Fibroblast of lung (primary cell): Measurements from ENCODE around the gene TCP11. TPM values are rescaled to one million over a fixed set of nuclear protein-coding genes. Genes with fewer than 3 reads are reported as not detected.

Experiments
- DNase-seq, 2 donors: peaks; one replicate each; pipeline versions ENCODE4 v3.0.0 to v3.0.0-alpha.2; 2010; ENCODE audit warnings: low read depth in 2 of 2
- H2AFZ ChIP-seq: 2 replicates; pipeline ENCODE4 v1.5.1; 2012; ENCODE audit warnings: low read length, control low read depth, inconsistent platforms
- H3K27ac ChIP-seq: 2 replicates; pipeline ENCODE4 v1.5.1; 2011; ENCODE audit warnings: low read length, control low read depth; ENCODE audit not compliant: insufficient read depth
- H3K27me3 ChIP-seq: 2 replicates; pipeline ENCODE4 v1.5.1; 2011; ENCODE audit warnings: mild to moderate bottlenecking, low read length; ENCODE audit not compliant: control insufficient read depth, insufficient read depth
- H3K36me3 ChIP-seq: 2 replicates; pipeline ENCODE4 v1.5.1; 2011; ENCODE audit warnings: low read length; ENCODE audit not compliant: control insufficient read depth, insufficient read depth
- H3K4me1 ChIP-seq: 2 replicates; pipeline ENCODE4 v1.5.1; 2011; ENCODE audit warnings: low read length; ENCODE audit not compliant: control insufficient read depth, insufficient read depth; ENCODE audit errors: extremely low read depth
- H3K4me2 ChIP-seq: 2 replicates; pipeline ENCODE4 v1.5.1; 2011; ENCODE audit warnings: low read length, control low read depth; ENCODE audit not compliant: insufficient read depth; ENCODE audit errors: extremely low read depth
- H3K4me3 ChIP-seq, 4 experiments: fragments of 200-600 bp in 1 of 4; sonication (generic) in 1 of 4; replicated peaks in 1 of 4; 2 replicates each; pipeline ENCODE4 v1.5.1; 2011 to 2016; ENCODE audit warnings: low read length in 4 of 4, low read depth in 3 of 4, mild to moderate bottlenecking in 3 of 4, control low read depth in 2 of 4, inconsistent platforms in 1 of 4, mixed read lengths in 1 of 4; ENCODE audit not compliant: insufficient read depth in 1 of 4; ENCODE audit errors: control extremely low read depth in 1 of 4
- H3K79me2 ChIP-seq: 2 replicates; pipeline ENCODE4 v1.5.1; 2012; ENCODE audit warnings: mild to moderate bottlenecking, low read length, inconsistent platforms; ENCODE audit not compliant: control insufficient read depth, insufficient read depth
- H3K9ac ChIP-seq: 2 replicates; pipeline ENCODE4 v1.5.1; 2011; ENCODE audit warnings: mild to moderate bottlenecking, low read length, control low read depth; ENCODE audit not compliant: insufficient read depth
- H3K9me3 ChIP-seq: 2 replicates; pipeline ENCODE4 v1.5.1; 2012; ENCODE audit warnings: low read depth, low read length; ENCODE audit not compliant: control insufficient read depth, insufficient read depth
- H4K20me1 ChIP-seq: 2 replicates; pipeline ENCODE4 v1.5.1; 2011; ENCODE audit warnings: low read length; ENCODE audit not compliant: control insufficient read depth, insufficient read depth; ENCODE audit errors: extremely low read depth
- EZH2 ChIP-seq: IDR thresholded peaks from 2 replicates; pipeline ENCODE4 v1.5.1; 2012; ENCODE audit warnings: low read length, control low read depth, mild to moderate bottlenecking; ENCODE audit errors: missing control alignments
- polyA plus RNA-seq, 2 donors: library from polyadenylated mRNA; depleted of rRNA in 1 of 2; stranded (reverse) in 1 of 2; unstranded in 1 of 2; fragments of >200 nt; gene quantifications; 2 replicates each; pipeline ENCODE4 v1.2.1, GENCODE V29; 2011 to 2012; ENCODE audit warnings: missing spikeins in 1 of 2
- total RNA-seq: library from RNA; depleted of rRNA; stranded (reverse); fragments of >200 nt; gene quantifications from 2 replicates; pipeline ENCODE4 v1.2.1, GENCODE V29; 2014
- TF ChIP-seq, protein P1 (sequence below), 2 donors: IDR thresholded peaks in 1 of 2; conservative IDR thresholded peaks in 1 of 2; 1 replicate in 1 of 2; 2 replicates in 1 of 2; pipeline ENCODE4 v1.5.1; 2011 to 2012; ENCODE audit warnings: low read length in 2 of 2, control low read depth in 1 of 2, inconsistent platforms in 1 of 2, low read depth in 1 of 2, mild to moderate bottlenecking in 1 of 2

Gene TCP11
- total and polyA plus RNA-seq, 2 donors (not counting 1 experiment from before 2014, with no cell fraction given), result 0.17 to 0.24 TPM

DNA sequence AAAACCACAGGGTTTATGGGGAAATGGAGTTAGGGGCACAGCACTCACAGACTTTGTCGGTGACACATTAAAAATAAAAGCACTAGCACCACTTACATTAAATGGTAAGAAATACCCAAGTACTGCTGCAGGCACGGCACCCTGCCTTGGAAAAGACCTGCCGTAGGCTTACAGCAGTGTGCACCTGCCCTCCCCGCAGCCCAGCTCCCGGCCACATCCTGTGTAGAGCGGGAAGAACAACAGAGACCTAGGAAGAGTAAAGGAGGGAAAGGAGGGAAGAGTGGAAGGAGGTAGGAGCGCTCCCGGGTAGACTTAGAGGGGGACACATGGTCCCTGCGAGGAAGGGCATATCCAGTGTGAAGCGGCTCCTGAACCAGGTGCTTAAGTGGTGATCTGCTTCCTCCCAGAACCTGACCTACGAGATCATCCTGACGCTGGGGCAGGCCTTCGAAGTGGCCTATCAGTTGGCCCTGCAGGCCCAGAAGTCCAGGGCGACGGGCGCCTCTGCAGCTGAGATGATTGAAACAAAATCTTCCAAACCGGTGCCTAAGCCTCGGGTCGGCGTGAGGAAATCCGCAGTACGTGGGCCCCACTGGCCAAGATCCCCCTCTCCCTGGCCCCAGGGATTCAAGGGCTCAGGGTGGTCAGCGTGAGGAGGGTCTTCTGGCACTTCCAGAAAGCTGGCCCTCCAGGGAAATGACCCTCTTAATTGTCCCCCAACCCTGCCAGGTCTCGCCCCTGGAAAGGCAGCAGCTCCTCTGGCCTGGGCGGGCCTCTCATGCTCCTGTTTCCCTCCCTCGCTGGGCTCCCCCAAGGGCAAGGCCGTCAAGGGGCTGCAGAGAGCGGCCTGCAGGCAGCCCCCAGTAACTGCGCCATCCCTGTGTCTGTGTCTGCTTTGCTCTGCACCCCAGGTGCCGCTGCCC lies 55.5 kb downstream of the TCP11 start:
- DNase-seq, result no peak
- Histone ChIP-seq H3K36me3 (peaks cover 6% of the 10 kb centered on the region), H3K27ac (no peak overlapping the region), H3K4me1 (peaks cover 7% of the 10 kb centered on the region), H3K27me3 (no peaks in the 10 kb centered on the region), H2AFZ (no peak overlapping the region), H3K4me3 (no peak overlapping the region), H3K4me2 (no peak overlapping the region), H4K20me1 (no peaks in the 10 kb centered on the region), H3K79me2 (no peaks in the 10 kb centered on the region), H3K9me3 (no peaks in the 10 kb centered on the region), H3K9ac (no peak overlapping the region)
- no peak for TF ChIP-seq EZH2
- TF ChIP-seq, protein P1, sequence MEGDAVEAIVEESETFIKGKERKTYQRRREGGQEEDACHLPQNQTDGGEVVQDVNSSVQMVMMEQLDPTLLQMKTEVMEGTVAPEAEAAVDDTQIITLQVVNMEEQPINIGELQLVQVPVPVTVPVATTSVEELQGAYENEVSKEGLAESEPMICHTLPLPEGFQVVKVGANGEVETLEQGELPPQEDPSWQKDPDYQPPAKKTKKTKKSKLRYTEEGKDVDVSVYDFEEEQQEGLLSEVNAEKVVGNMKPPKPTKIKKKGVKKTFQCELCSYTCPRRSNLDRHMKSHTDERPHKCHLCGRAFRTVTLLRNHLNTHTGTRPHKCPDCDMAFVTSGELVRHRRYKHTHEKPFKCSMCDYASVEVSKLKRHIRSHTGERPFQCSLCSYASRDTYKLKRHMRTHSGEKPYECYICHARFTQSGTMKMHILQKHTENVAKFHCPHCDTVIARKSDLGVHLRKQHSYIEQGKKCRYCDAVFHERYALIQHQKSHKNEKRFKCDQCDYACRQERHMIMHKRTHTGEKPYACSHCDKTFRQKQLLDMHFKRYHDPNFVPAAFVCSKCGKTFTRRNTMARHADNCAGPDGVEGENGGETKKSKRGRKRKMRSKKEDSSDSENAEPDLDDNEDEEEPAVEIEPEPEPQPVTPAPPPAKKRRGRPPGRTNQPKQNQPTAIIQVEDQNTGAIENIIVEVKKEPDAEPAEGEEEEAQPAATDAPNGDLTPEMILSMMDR (conservative IDR thresholded peaks at IDR 0.05 in 1 of 2, IDR thresholded peaks at IDR 0.05 in 1 of 2; ENCODE audit: low read depth in 1 of 2, low read length in 2 of 2), result no peak

DNA sequence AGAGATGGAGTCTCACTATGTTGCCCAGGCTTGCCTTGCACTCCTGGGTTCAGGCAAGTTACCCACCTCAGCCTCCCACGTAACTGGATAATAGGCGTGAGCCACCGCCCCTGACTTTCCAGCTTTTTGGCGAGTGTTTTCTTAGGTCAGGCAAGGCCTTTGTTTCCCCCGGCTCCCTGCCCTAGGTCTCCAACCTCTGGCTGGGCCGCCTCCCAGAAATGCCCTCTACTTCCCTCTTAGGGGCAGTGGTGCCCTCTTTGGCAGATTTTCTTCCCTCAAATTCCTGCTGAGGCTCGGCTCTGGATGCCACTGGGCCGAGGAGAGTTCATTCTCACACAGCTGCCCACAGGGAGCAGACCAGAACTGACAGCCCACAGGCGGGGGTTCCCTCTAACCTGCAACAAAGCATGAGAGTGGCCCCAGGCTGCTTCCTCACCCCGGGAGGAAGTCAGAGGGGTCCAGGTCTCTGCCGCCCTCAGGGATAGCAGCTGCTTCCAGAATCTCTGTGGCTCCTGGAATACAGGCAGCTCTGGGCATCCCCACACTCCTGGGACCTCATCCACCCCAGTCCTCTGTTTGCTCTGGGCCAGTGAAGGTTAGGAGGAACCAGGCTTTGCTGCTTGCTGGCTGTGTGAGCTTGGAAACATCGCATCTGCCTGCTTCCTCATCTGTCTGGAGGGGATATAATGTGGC lies 56.5 kb downstream of the TCP11 start:
- Histone ChIP-seq H3K79me2 (no peaks in the 10 kb centered on the region), H4K20me1 (no peaks in the 10 kb centered on the region), H3K9me3 (no peaks in the 10 kb centered on the region), H3K36me3 (peaks cover 6% of the 10 kb centered on the region), H3K4me1 (peaks cover 3% of the 10 kb centered on the region), H3K27me3 (no peaks in the 10 kb centered on the region), H3K4me2 (no peak overlapping the region), H2AFZ (no peak overlapping the region), H3K27ac (no peak overlapping the region), H3K9ac (no peak overlapping the region), H3K4me3 (no peak overlapping the region)
- no peak for DNase-seq
- no peak for TF ChIP-seq EZH2
- TF ChIP-seq, protein P1 (conservative IDR thresholded peaks at IDR 0.05 in 1 of 2, IDR thresholded peaks at IDR 0.05 in 1 of 2; ENCODE audit: low read depth in 1 of 2, low read length in 2 of 2), result no peak

DNA sequence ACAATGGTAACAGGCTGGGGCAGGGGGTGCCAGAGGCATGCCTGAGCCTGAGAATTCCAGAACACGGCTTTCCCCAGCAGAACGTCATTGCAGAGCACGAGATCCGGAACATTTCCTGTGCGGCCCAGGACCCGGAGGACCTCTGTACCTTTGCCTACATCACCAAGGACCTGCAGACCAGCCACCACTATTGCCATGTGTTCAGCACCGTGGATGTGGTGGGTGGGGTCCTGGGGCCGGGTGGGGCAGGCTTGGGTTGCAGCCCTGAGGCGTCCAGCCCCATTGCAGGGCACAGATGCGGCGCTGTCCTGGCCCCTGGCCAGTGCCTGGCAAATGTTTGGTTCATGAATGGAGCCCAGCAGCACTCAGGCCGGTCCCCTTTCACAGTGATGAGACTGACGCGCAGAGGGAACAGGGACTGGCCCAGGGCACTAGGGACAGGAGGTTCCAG lies 57.1 kb downstream of the TCP11 start:
- Histone ChIP-seq H3K27ac (no peak overlapping the region), H3K79me2 (no peaks in the 10 kb centered on the region), H3K36me3 (peaks cover 6% of the 10 kb centered on the region), H3K9ac (no peak overlapping the region), H3K4me3 (no peak overlapping the region), H3K9me3 (no peaks in the 10 kb centered on the region), H3K4me2 (no peak overlapping the region), H4K20me1 (no peaks in the 10 kb centered on the region), H3K27me3 (no peaks in the 10 kb centered on the region), H3K4me1 (no peaks in the 10 kb centered on the region), H2AFZ (no peak overlapping the region)
- DNase-seq, result no peak
- TF ChIP-seq EZH2, result no peak
- TF ChIP-seq, protein P1 (conservative IDR thresholded peaks at IDR 0.05 in 1 of 2, IDR thresholded peaks at IDR 0.05 in 1 of 2; ENCODE audit: low read depth in 1 of 2, low read length in 2 of 2), result no peak
